CD14-positive monocyte (primary cell): ENCODE measurements around the gene CFAP410. TPM values are rescaled to one million over a fixed set of nuclear protein-coding genes. Genes with fewer than 3 reads are reported as not detected.

Experiments used
- DNase-seq, 3 donors: peaks; one replicate each; pipeline ENCODE4 v3.0.0-alpha.2; 2011 to 2022
- H2AFZ ChIP-seq: 2 replicates; pipeline ENCODE4 v1.6.0; 2012; ENCODE audit warnings: mild to moderate bottlenecking, low read depth, low read length, inconsistent platforms; ENCODE audit not compliant: insufficient read depth, poor library complexity, severe bottlenecking
- H3K27ac ChIP-seq, 2 donors: 1 replicate in 1 of 2; 2 replicates in 1 of 2; pipeline ENCODE4 v1.5.1; 2012 to 2013; ENCODE audit warnings: low read length in 2 of 2, control low read depth in 1 of 2, inconsistent platforms in 1 of 2, low read depth in 1 of 2, mild to moderate bottlenecking in 1 of 2
- H3K27me3 ChIP-seq, 2 donors: one replicate each; pipeline versions ENCODE4 v1.6.0 to v1.6.1; 2011 to 2013; ENCODE audit warnings: low read length in 2 of 2; ENCODE audit not compliant: control insufficient read depth in 2 of 2, insufficient read depth in 2 of 2
- H3K36me3 ChIP-seq, 2 donors: replicated peaks in 1 of 2; 1 replicate in 1 of 2; 2 replicates in 1 of 2; pipeline versions ENCODE4 v1.5.1 to v1.6.1; 2012 to 2013; ENCODE audit warnings: low read length in 2 of 2, control low read depth in 1 of 2, inconsistent platforms in 1 of 2, mild to moderate bottlenecking in 1 of 2; ENCODE audit not compliant: insufficient read depth in 2 of 2, control insufficient read depth in 1 of 2
- H3K4me1 ChIP-seq, 2 donors: 1 replicate in 1 of 2; 2 replicates in 1 of 2; pipeline versions ENCODE4 v1.5.1 to v1.6.1; 2012 to 2013; ENCODE audit warnings: low read length in 2 of 2, control low read depth in 1 of 2, inconsistent platforms in 1 of 2, mild to moderate bottlenecking in 1 of 2, moderate library complexity in 1 of 2; ENCODE audit not compliant: insufficient read depth in 2 of 2, control insufficient read depth in 1 of 2
- H3K4me2 ChIP-seq: replicated peaks from 2 replicates; pipeline ENCODE3; 2012; ENCODE audit warnings: low read length, moderate library complexity, mild to moderate bottlenecking; ENCODE audit not compliant: poor library complexity, severe bottlenecking; ENCODE audit errors: extremely low read depth
- H3K4me3 ChIP-seq, 3 experiments: fragments of 200-600 bp in 1 of 3; sonication (generic) in 1 of 3; replicated peaks in 1 of 3; 1 replicate in 2 of 3; 2 replicates in 1 of 3; pipeline ENCODE4 v1.5.1; 2011 to 2013; ENCODE audit warnings: low read length in 3 of 3, mild to moderate bottlenecking in 3 of 3, control low read depth in 2 of 3, low read depth in 2 of 3, inconsistent platforms in 1 of 3, moderate library complexity in 1 of 3
- H3K79me2 ChIP-seq: 2 replicates; pipeline ENCODE4 v1.6.0; 2012; ENCODE audit warnings: mild to moderate bottlenecking, control low read depth, inconsistent platforms, low read length, moderate library complexity; ENCODE audit not compliant: insufficient read depth
- H3K9ac ChIP-seq: 2 replicates; pipeline ENCODE4 v1.6.0; 2017; ENCODE audit warnings: low read length, mild to moderate bottlenecking; ENCODE audit not compliant: insufficient read depth, poor library complexity, severe bottlenecking
- H3K9me3 ChIP-seq, 2 donors: replicated peaks in 1 of 2; 1 replicate in 1 of 2; 2 replicates in 1 of 2; pipeline versions ENCODE4 v1.5.1 to v1.6.1; 2012 to 2013; ENCODE audit warnings: low read length in 2 of 2, control low read depth in 1 of 2; ENCODE audit not compliant: control insufficient read depth in 1 of 2, insufficient read depth in 1 of 2
- H4K20me1 ChIP-seq: 2 replicates; pipeline ENCODE4 v1.6.0; 2012; ENCODE audit warnings: mild to moderate bottlenecking, low read length, control low read depth, moderate library complexity; ENCODE audit not compliant: insufficient read depth
- H3K27ac Mint-ChIP-seq, 7 donors: one replicate each; pipeline ENCODE4 v1.8.0; 2020; ENCODE audit warnings: mild to moderate bottlenecking in 7 of 7, mixed read lengths in 7 of 7, moderate library complexity in 6 of 7, inconsistent platforms in 2 of 7
- H3K27me3 Mint-ChIP-seq, 3 donors: one replicate each; pipeline ENCODE4 v1.8.0; 2021 to 2022; ENCODE audit warnings: low read depth in 3 of 3, mild to moderate bottlenecking in 3 of 3, mixed read lengths in 3 of 3, moderate library complexity in 3 of 3, inconsistent platforms in 1 of 3
- H3K36me3 Mint-ChIP-seq, 2 donors: one replicate each; pipeline ENCODE4 v1.8.0; 2020; ENCODE audit warnings: mixed read lengths in 2 of 2, inconsistent platforms in 1 of 2, mild to moderate bottlenecking in 1 of 2
- H3K4me1 Mint-ChIP-seq: one replicate; pipeline ENCODE4 v1.8.0; 2020; ENCODE audit warnings: mild to moderate bottlenecking, mixed read lengths
- H3K4me3 Mint-ChIP-seq, 2 donors: one replicate each; pipeline ENCODE4 v1.8.0; 2020; ENCODE audit warnings: mild to moderate bottlenecking in 2 of 2, mixed read lengths in 2 of 2, moderate library complexity in 1 of 2
- H3K9me3 Mint-ChIP-seq, 7 donors: one replicate each; pipeline ENCODE4 v1.8.0; 2020 to 2022; ENCODE audit warnings: mixed read lengths in 7 of 7, mild to moderate bottlenecking in 6 of 7, moderate library complexity in 6 of 7, inconsistent platforms in 2 of 7
- WGBS: methylation state at CpG from one replicate; pipeline ENCODE4 v1.1.5; 2013; ENCODE audit warnings: missing lambda C conversion rate; ENCODE audit not compliant: insufficient coverage; 5-methylcytosine and 5-hydroxymethylcytosine counted together
- intact Hi-C, 2 donors: fragments of 100-400 bp; cut with micrococcal nuclease; formaldehyde crosslinking; loops; one replicate each; pipeline versions ENCODE4 v1.15.0 to v1.15.1; 2023
- polyA plus RNA-seq, 3 donors: library from polyadenylated mRNA; depleted of rRNA in 1 of 3; unstranded in 2 of 3; stranded (reverse) in 1 of 3; fragments of 300-500 nt in 2 of 3; fragments of >200 nt in 1 of 3; fragmentation: Illumina TruSeq in 2 of 3; gene quantifications; 1 replicate in 2 of 3; 2 replicates in 1 of 3; pipeline ENCODE4 v1.2.3, GENCODE V29; 2012 to 2021
- TF ChIP-seq, protein P1 (sequence below): fragments of 200-600 bp; IDR thresholded peaks from one replicate; pipeline ENCODE4 v1.8.0; 2022; ENCODE audit warnings: antibody characterized with exemption, mild to moderate bottlenecking

Gene CFAP410
- polyA plus RNA-seq, 3 donors, result 14.8 to 23.5 (median 17.3) TPM

DNA sequence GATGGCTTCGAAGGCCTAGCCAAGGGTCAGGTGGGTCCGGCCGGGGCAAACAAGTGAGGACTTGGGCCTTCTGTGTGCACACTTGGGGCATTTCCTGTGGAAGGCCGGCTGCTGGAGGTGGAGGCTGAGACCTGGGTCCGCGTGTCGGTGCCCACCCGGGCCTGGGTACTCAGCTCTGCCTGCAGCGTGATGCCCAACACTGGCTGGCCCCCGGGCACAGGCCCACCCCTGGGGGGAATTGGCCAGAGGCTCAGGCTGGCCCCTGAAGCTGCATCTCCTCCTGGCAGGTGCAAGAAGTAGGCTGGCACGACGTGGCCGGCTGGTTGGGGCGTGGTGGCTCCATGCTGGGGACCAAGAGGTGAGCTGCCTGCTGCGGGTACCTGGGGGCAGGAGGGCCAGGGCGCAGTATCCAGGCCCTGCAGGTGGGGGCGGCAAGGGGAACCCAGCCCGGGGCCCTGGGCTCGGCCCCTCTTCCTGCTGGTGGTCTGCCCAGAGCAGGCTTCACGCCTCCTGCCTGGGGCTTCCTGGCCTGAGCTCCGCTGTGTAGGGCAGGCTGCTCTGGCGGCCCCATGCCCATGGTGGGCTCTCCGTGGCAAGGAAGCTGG lies 17.2 kb downstream of the CFAP410 start:
- Histone ChIP-seq H3K9me3 (no peaks in the 10 kb centered on the region), H2AFZ (no peak overlapping the region), H3K4me1 (no peaks in the 10 kb centered on the region), H3K36me3 (peaks cover 91 to 92% of the 10 kb centered on the region in 2 donors), H3K9ac (no peak overlapping the region), H3K27ac (no peak overlapping the region), H3K4me2 (no peak overlapping the region), H4K20me1 (peaks cover 14% of the 10 kb centered on the region), H3K4me3 (no peak overlapping the region), H3K79me2 (no peaks in the 10 kb centered on the region), H3K27me3 (no peaks in the 10 kb centered on the region)
- intact Hi-C loops, result no loop called here
- peaks cover 33 to 79% of the 10 kb centered on the region in 2 donors for H3K36me3 Mint-ChIP-seq
- 97% methylated on average over 23 of the region's 23 CpGs for WGBS
- H3K4me1 Mint-ChIP-seq, result no peaks in the 10 kb centered on the region
- H3K4me3 Mint-ChIP-seq, result no peak overlapping the region
- DNase-seq, result no peak
- no peaks in the 10 kb centered on the region for H3K9me3 Mint-ChIP-seq
- H3K27me3 Mint-ChIP-seq, result no peaks in the 10 kb centered on the region
- H3K27ac Mint-ChIP-seq, result no peak overlapping the region
- TF ChIP-seq, protein P1, sequence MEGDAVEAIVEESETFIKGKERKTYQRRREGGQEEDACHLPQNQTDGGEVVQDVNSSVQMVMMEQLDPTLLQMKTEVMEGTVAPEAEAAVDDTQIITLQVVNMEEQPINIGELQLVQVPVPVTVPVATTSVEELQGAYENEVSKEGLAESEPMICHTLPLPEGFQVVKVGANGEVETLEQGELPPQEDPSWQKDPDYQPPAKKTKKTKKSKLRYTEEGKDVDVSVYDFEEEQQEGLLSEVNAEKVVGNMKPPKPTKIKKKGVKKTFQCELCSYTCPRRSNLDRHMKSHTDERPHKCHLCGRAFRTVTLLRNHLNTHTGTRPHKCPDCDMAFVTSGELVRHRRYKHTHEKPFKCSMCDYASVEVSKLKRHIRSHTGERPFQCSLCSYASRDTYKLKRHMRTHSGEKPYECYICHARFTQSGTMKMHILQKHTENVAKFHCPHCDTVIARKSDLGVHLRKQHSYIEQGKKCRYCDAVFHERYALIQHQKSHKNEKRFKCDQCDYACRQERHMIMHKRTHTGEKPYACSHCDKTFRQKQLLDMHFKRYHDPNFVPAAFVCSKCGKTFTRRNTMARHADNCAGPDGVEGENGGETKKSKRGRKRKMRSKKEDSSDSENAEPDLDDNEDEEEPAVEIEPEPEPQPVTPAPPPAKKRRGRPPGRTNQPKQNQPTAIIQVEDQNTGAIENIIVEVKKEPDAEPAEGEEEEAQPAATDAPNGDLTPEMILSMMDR, result no peak

DNA sequence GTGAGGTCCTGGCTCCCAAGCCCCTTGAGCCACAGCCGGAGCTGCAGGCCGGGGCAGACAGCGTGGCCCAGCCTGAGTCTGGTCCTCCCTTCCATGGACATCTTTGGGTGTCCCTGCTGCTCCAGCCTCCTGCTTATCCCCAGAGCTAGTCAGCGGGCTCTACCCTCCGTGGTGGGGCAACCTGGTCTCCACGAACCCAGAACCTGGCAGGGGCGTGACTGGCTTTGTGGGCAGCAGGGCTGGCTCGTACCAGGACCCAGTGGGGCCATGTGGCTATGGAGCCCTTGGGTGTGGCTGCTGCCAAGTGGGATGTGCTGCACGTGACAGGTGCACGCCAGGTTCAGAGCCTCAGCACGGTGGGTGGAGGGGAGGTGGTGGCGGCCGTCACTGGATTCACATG lies 18.3 kb downstream of the CFAP410 start:
- H3K4me1 Mint-ChIP-seq, result no peaks in the 10 kb centered on the region
- H3K4me3 Mint-ChIP-seq, result no peak overlapping the region
- Histone ChIP-seq H2AFZ (no peak overlapping the region), H3K9me3 (no peaks in the 10 kb centered on the region), H3K36me3 (peaks cover 92 to 95% of the 10 kb centered on the region in 2 donors), H3K79me2 (no peaks in the 10 kb centered on the region), H4K20me1 (peaks cover 13% of the 10 kb centered on the region), H3K9ac (no peak overlapping the region), H3K27ac (no peak overlapping the region), H3K27me3 (no peaks in the 10 kb centered on the region), H3K4me3 (no peak overlapping the region), H3K4me2 (no peak overlapping the region), H3K4me1 (no peaks in the 10 kb centered on the region)
- peaks cover 37 to 86% of the 10 kb centered on the region in 2 donors for H3K36me3 Mint-ChIP-seq
- no peaks in the 10 kb centered on the region for H3K27me3 Mint-ChIP-seq
- peak overlapping the region in 1 of 7 donors; percentile 20 for H3K27ac Mint-ChIP-seq
- 91% methylated on average over 7 of the region's 13 CpGs for WGBS
- TF ChIP-seq, protein P1, result no peak
- no peaks in the 10 kb centered on the region for H3K9me3 Mint-ChIP-seq
- intact Hi-C loops, result no loop called here
- DNase-seq, result no peak
